Adrenal gland (tissue), 5 donors: ENCODE measurements around the gene PACSIN2.

Source experiments
- POLR2A ChIP-seq, 2 donors: fragments of 450-650 bp; IDR thresholded peaks; one replicate each; pipeline ENCODE4 v1.6.1; 2017; ENCODE audit warnings: antibody characterized with exemption in 2 of 2, mild to moderate bottlenecking in 2 of 2, moderate library complexity in 1 of 2
- TF ChIP-seq, protein P1 (sequence below), 6 experiments: fragments of 450-650 bp in 4 of 6; fragments of 200-600 bp in 2 of 6; sonication (generic) in 1 of 6; IDR thresholded peaks; 1 replicate in 5 of 6; 2 replicates in 1 of 6; pipeline versions ENCODE4 v1.5.1 to v1.8.0; 2016 to 2021; ENCODE audit warnings: antibody characterized with exemption in 6 of 6, mild to moderate bottlenecking in 2 of 6, moderate library complexity in 1 of 6
- donor health status: DM: no; HTN: no; CAD: no.

DNA sequence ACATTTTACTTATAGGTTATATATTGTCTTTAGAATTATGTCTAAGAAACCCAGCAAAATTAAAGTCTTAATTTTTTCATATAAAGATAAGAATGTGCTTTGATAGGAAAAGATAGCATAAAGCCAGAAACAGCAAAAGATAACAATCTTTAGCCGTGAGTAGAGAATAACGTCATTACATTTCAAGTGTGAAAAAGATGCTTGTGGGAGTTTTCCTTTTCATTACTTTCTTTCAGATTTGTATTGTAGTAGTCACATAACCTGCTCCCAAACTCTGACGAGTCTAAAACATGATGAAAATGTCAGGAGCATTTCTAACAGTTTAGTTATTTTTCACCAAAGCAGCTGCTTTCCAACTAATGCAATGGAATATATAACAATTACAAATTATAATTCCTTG lies 189.2 kb downstream of the PACSIN2 start:
- TF ChIP-seq, protein P1, sequence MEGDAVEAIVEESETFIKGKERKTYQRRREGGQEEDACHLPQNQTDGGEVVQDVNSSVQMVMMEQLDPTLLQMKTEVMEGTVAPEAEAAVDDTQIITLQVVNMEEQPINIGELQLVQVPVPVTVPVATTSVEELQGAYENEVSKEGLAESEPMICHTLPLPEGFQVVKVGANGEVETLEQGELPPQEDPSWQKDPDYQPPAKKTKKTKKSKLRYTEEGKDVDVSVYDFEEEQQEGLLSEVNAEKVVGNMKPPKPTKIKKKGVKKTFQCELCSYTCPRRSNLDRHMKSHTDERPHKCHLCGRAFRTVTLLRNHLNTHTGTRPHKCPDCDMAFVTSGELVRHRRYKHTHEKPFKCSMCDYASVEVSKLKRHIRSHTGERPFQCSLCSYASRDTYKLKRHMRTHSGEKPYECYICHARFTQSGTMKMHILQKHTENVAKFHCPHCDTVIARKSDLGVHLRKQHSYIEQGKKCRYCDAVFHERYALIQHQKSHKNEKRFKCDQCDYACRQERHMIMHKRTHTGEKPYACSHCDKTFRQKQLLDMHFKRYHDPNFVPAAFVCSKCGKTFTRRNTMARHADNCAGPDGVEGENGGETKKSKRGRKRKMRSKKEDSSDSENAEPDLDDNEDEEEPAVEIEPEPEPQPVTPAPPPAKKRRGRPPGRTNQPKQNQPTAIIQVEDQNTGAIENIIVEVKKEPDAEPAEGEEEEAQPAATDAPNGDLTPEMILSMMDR (IDR thresholded peaks at IDR 0.05) = no peak
- no peak for TF ChIP-seq POLR2A (IDR thresholded peaks at IDR 0.05)
